LNCaP clone FGC (cell line): ENCODE measurements around the gene DTNBP1.

ENCODE experiments used
- DNase-seq: peaks from one replicate; pipeline ENCODE4 v3.0.0-alpha.2; 2011; ENCODE audit warnings: low read depth
- H3K4me3 ChIP-seq: 2 replicates; pipeline ENCODE4 v1.5.1; 2011; ENCODE audit warnings: mild to moderate bottlenecking, low read depth, low read length, control low read depth
- TF ChIP-seq, protein P1 (sequence below): IDR thresholded peaks from 2 replicates; pipeline ENCODE4 v1.5.1; 2012; ENCODE audit warnings: mild to moderate bottlenecking; ENCODE audit not compliant: control insufficient read depth, insufficient read depth; ENCODE audit errors: extremely low read depth

The DTNBP1 gene

DNA sequence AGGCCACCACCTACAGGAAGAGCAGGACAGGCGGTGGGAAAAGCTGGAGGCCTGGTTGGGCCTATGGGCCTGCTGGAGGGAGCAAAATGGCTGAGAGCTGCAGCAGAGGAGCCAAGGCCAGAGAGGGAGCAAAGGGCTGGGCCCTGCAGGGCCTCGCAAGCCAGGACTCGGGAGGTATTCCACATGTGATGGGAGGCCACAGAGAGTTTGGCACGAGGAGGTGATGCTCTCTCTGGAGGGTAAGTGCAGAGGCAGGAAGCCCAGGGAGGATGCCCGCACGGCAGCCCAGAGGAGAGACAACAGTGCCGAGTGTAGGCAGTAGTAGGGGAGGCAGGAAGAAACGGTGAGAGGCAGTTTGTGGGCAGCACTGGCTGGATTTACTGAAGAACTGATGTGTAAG is 85.7 kb downstream of the DTNBP1 start:
- DNase-seq, result no peak
- no peak overlapping the region for H3K4me3 ChIP-seq
- TF ChIP-seq, protein P1, sequence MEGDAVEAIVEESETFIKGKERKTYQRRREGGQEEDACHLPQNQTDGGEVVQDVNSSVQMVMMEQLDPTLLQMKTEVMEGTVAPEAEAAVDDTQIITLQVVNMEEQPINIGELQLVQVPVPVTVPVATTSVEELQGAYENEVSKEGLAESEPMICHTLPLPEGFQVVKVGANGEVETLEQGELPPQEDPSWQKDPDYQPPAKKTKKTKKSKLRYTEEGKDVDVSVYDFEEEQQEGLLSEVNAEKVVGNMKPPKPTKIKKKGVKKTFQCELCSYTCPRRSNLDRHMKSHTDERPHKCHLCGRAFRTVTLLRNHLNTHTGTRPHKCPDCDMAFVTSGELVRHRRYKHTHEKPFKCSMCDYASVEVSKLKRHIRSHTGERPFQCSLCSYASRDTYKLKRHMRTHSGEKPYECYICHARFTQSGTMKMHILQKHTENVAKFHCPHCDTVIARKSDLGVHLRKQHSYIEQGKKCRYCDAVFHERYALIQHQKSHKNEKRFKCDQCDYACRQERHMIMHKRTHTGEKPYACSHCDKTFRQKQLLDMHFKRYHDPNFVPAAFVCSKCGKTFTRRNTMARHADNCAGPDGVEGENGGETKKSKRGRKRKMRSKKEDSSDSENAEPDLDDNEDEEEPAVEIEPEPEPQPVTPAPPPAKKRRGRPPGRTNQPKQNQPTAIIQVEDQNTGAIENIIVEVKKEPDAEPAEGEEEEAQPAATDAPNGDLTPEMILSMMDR, result no peak

DNA sequence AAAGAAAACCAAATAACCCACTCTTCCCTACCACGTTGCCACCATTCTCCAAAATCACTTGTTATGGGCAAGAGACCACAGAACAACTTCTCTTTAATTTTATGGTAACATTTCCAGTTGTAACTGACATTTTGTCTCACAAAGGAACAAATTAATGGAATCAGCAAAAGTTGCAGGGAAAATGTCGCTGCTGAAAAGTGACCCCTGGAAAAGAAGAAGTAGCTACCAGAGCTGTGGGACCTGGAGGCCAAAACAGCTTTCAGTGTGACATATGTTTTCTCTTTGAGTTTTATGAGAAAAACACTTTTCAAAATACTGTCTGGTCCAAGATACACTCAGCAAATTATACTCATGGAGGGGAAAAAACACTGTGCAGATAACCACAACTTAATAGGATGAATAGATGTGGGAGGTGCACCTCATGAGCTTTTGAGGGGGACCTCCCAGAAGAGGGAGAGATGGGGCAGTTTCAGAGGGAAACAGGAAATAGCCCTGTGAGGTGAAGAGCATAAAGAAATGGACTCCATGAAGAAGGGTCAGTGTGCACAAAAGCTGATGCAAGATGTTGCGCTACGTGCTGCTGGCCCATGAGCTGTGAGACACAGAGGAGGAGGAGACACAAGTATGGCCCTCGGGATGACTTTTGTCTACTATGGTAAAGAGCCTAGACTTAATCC is 87.3 kb downstream of the DTNBP1 start:
- DNase-seq, result no peak
- TF ChIP-seq, protein P1, result no peak
- no peak overlapping the region for H3K4me3 ChIP-seq

DNA sequence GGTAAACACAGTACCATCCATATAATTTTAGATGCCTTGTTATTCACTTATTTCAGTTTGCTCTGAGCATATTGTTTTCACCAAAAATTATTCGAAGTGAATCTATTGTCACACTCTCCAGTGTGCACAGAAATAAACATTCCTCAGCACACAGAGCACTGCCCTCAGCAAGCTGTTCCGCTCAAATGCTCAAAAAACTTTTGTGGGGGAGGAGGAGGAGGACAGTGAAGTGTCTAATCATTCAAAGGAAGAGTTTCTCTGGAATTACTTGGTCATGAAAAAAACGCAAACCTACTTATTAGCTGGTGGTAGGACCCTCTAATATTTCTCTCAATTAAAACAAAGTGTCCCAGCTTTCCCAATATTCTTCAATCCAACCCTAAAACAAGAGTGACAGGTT is 88.3 kb downstream of the DTNBP1 start:
- TF ChIP-seq, protein P1, result no peak
- no peak for DNase-seq
- H3K4me3 ChIP-seq, result no peak overlapping the region

DNA sequence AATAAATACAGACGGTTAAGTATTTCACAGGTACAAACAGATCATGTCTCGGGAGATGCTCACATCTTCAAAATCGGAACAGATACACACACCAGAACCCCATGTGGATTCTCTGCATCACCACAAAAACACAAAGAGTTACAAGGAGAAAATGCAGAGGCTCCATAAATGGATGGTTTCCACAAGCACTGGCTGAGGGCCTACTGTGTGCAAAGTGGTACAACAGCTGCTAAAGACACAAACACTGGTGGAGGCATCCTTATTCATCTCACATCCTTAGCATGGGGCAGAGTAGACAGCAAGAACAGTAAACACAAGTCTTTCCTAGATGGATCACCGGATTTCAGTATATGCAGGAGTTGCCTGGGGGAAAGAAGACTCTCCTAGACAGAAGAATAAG is 88.8 kb downstream of the DTNBP1 start:
- DNase-seq, result no peak
- TF ChIP-seq, protein P1, result no peak

DNA sequence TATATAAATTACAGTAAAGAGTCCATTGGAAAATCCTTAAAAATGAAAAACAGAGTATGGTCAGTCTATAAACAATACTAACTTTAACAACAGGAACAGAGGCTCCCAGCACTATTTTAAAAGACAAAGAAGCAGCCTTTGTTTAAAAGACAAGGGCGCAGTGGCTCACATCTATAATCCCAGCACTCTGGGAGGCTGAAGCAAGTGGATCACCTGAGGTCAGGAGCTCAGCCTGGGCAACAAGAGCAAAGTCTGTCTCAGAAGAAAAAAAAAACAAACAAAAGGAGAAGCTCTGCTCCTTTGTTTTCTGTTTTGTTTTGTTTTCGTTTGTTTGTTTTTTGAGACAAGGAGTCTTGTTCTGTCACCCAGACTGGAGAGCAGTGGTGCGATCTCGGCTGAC is 89.4 kb downstream of the DTNBP1 start:
- DNase-seq, result peak; percentile 13
- no peak overlapping the region for H3K4me3 ChIP-seq
- TF ChIP-seq, protein P1, result no peak

More for the DNA sequence above, 88.8 kb downstream of the DTNBP1 start:
- H3K4me3 ChIP-seq, result no peak overlapping the region

DNA sequence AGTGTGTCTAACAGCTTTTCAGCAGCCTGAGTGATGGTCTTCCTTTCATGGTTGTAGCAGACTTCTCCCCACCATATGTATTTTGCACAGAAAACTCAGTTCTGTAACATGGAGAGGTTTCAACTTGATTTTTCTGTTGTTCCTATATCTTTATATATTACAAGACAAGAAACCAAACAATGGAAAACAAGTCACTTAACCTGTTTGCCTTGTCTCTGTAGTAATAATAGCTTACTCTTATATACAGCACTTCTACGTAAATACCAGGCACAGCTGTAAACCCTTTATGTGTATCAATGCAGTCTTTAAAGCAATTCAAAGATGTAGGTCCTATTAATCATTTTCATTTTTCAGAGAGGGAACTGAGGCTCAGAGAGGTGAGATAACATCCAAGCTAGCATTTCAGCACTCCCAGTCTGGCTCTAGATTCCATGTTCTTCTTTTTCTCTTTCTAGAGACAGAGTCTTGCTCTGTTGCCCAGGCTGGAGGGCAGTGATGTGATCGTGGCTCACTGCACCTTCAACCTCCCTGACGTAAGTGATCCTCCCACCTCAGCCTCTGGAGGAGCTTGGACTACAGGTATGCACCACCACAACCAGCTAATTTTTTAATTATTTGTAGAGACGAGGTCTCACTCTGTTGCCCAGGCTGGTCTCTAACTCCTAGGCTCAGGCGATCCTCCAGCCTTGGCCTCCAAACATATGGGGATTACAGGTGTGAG is 90.4 kb downstream of the DTNBP1 start:
- DNase-seq, result peak; percentile 62
- no peak overlapping the region for H3K4me3 ChIP-seq
- TF ChIP-seq, protein P1, result no peak
